RWPE2 (cell line): ENCODE results near the gene C2CD5.
A peak's percentile ranks its signal among the peaks of the same experiment; 100 is the strongest.

Experiments
- ATAC-seq: fragments of 200-7000 bp; cut with Tn5 transposase; 3 replicates; pipeline ENCODE4 v1.9.1; 2021; ENCODE audit warnings: low read depth
- DNase-seq: peaks from one replicate; pipeline ENCODE4 v3.0.0-alpha.2; 2020; ENCODE audit warnings: low spot score
- H3K27ac ChIP-seq: fragments of 450-650 bp; 2 replicates; pipeline ENCODE4 v1.5.1; 2017; ENCODE audit warnings: mild to moderate bottlenecking; ENCODE audit not compliant: poor library complexity, severe bottlenecking
- H3K27me3 ChIP-seq: fragments of 250-450 bp; sonication (Bioruptor Pico); 2 replicates; pipeline ENCODE4 v1.5.1; 2021; ENCODE audit warnings: mild to moderate bottlenecking, moderate library complexity; ENCODE audit not compliant: insufficient read depth, poor library complexity, severe bottlenecking
- H3K36me3 ChIP-seq: fragments of 250-450 bp; sonication (Bioruptor Pico); 2 replicates; pipeline ENCODE4 v1.5.1; 2020; ENCODE audit warnings: low read depth, mild to moderate bottlenecking, moderate library complexity
- H3K4me1 ChIP-seq: fragments of 250-450 bp; sonication (Bioruptor Pico); 2 replicates; pipeline ENCODE4 v1.5.1; 2021; ENCODE audit warnings: mild to moderate bottlenecking, moderate library complexity; ENCODE audit not compliant: insufficient read depth, poor library complexity, severe bottlenecking
- H3K4me3 ChIP-seq: fragments of 250-450 bp; sonication (Bioruptor Pico); 2 replicates; pipeline ENCODE4 v1.5.1; 2021; ENCODE audit warnings: mild to moderate bottlenecking, moderate library complexity; ENCODE audit not compliant: severe bottlenecking
- H3K9me3 ChIP-seq: fragments of 250-450 bp; sonication (Bioruptor Pico); 2 replicates; pipeline ENCODE4 v1.5.1; 2021; ENCODE audit warnings: mild to moderate bottlenecking, moderate library complexity; ENCODE audit not compliant: severe bottlenecking
- TF ChIP-seq, protein P1 (sequence below): fragments of 450-650 bp; IDR thresholded peaks from one replicate; pipeline ENCODE4 v1.5.1; 2017; ENCODE audit warnings: mild to moderate bottlenecking, moderate library complexity; ENCODE audit not compliant: poor library complexity, severe bottlenecking

Gene C2CD5

DNA sequence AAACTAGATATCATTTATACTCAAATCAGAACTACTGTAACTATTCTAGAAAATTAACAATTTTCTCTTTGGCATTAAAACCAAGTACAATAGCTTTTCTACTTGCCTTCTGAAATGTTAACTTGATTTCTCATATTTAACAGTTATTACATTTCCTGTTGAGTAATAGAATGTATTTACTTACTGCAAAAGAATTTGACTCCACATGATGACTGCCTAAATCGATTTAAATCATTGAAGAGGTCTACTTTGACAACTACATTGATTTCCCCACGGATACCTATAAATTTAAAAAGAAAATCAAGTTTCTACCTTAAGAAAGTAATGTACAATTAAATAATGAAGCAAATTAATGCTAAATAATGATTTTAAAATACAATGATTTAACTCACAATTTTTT lies 18.9 kb downstream of the C2CD5 start:
- H3K4me1 ChIP-seq, result peaks cover 39% of the 10 kb centered on the region
- DNase-seq, result no peak
- H3K27me3 ChIP-seq, result no peaks in the 10 kb centered on the region
- no peaks in the 10 kb centered on the region for H3K9me3 ChIP-seq
- no peak overlapping the region for H3K4me3 ChIP-seq
- peaks cover 9% of the 10 kb centered on the region; the same call in 1 of the 2 replicates for H3K36me3 ChIP-seq
- TF ChIP-seq, protein P1, sequence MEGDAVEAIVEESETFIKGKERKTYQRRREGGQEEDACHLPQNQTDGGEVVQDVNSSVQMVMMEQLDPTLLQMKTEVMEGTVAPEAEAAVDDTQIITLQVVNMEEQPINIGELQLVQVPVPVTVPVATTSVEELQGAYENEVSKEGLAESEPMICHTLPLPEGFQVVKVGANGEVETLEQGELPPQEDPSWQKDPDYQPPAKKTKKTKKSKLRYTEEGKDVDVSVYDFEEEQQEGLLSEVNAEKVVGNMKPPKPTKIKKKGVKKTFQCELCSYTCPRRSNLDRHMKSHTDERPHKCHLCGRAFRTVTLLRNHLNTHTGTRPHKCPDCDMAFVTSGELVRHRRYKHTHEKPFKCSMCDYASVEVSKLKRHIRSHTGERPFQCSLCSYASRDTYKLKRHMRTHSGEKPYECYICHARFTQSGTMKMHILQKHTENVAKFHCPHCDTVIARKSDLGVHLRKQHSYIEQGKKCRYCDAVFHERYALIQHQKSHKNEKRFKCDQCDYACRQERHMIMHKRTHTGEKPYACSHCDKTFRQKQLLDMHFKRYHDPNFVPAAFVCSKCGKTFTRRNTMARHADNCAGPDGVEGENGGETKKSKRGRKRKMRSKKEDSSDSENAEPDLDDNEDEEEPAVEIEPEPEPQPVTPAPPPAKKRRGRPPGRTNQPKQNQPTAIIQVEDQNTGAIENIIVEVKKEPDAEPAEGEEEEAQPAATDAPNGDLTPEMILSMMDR, result no peak
- ATAC-seq, result no peak
- H3K27ac ChIP-seq, result peak overlapping the region; percentile 61

DNA sequence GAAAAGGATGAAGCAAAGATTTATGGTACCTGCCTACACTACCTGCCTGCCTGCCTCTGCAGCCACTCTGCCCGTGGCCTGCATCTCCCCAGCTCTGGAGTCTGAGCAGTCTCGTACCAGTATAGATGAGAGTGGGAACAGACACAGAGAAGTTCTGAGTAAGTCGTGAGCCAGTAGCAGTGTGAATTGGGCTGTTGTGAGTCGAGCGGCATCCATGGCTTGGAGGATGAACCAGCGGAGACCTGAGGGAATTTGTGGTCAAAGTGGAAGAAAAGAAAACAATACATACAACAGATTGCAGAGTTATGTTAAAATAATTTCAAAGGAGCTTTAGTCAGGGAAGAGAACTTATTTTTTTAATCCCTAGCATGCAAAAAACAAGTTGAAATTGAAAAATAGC lies 25.3 kb downstream of the C2CD5 start:
- Histone ChIP-seq H3K4me3 (no peak overlapping the region), H3K4me1 (peaks cover 10% of the 10 kb centered on the region), H3K27ac (no peak overlapping the region), H3K36me3 (peaks cover 7% of the 10 kb centered on the region), H3K27me3 (no peaks in the 10 kb centered on the region), H3K9me3 (no peaks in the 10 kb centered on the region)
- DNase-seq, result no peak
- TF ChIP-seq, protein P1, result no peak
- no peak for ATAC-seq

DNA sequence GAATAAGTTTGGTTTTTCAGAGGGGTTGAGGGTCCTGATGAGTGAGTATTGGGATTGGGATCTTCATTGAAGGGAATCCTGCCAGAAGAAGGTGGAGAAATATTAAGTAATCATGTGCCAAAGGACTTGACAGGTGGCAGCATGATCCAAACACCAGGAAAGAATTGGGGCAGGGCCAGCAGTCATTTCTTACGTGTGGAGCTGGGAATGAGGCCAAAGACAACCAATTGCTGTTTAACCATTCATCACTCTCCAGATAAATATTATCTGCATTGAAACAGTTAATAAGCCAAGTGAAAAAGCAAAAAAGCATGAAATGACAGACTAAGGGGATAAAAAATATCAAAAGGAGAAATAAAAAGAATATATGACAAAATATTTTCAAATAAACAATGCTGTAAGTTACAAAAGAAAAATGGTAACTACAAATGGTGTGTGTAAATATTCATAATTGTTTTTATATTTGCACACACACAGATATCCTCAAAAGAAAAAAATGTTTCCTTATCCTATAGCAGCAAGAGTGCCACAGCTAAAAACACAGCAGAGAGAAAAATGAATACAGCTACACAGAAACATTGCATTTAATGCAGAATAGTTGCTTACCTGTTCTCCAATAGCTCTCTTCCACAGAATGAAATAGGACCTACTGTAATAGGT lies 26.2 kb downstream of the C2CD5 start:
- peaks cover 7% of the 10 kb centered on the region for H3K4me1 ChIP-seq
- DNase-seq (no peak), ATAC-seq (peak; percentile 45; the same call in 1 of the 3 replicates)
- no peak overlapping the region for H3K4me3 ChIP-seq
- H3K27ac ChIP-seq, result no peak overlapping the region
- TF ChIP-seq, protein P1, result no peak
- H3K36me3 ChIP-seq, result peaks cover 7% of the 10 kb centered on the region
- no peaks in the 10 kb centered on the region for H3K9me3 ChIP-seq
- H3K27me3 ChIP-seq, result no peaks in the 10 kb centered on the region

GRCh38 chr12:22514875-22515274 lies 29.5 kb downstream of the C2CD5 start:
- no peaks in the 10 kb centered on the region for H3K9me3 ChIP-seq
- peaks cover 7% of the 10 kb centered on the region for H3K36me3 ChIP-seq
- ATAC-seq (no peak), DNase-seq (no peak)
- no peak overlapping the region for H3K27ac ChIP-seq
- H3K4me3 ChIP-seq, result no peak overlapping the region
- TF ChIP-seq, protein P1, result no peak
- peaks cover 7% of the 10 kb centered on the region for H3K4me1 ChIP-seq
- no peaks in the 10 kb centered on the region for H3K27me3 ChIP-seq

DNA sequence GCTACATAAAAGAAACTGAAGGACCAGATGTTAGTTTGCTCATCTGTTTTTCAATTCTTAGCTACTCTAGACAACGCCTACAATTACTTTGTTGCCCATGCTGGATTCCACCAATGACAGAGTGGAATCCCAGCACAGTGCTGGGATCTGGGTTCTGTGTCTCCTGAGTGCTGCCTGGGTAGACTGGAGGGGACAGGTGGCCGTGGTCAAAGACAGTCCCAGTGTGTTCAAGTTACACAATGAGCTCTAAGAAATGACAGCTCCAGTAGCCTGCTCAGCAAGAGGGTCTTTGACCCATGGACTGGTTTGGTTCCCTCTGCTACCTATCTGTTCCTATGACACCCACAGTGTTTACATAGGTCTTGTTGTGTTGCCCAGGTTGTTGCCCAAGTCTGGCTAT lies 38.5 kb downstream of the C2CD5 start:
- TF ChIP-seq, protein P1, result no peak
- no peaks in the 10 kb centered on the region for H3K36me3 ChIP-seq
- H3K27me3 ChIP-seq, result no peaks in the 10 kb centered on the region
- no peak overlapping the region for H3K4me3 ChIP-seq
- no peaks in the 10 kb centered on the region for H3K9me3 ChIP-seq
- no peak overlapping the region for H3K27ac ChIP-seq
- no peak for ATAC-seq
- DNase-seq, result no peak
- no peaks in the 10 kb centered on the region for H3K4me1 ChIP-seq
